ENCODE measurements around the gene BATF. TPM values are rescaled to one million over a fixed set of nuclear protein-coding genes. Genes with fewer than 3 reads are reported as not detected.

The BATF gene
- polyA plus RNA-seq, 1 experiment, result not detected

GRCh38 chr14:75568791-75569190 lies 46.5 kb downstream of the BATF start:
- Histone ChIP-seq H3K27me3 (ENCODE audit: control insufficient read depth, insufficient read depth, low read length) (peaks cover 39% of the 10 kb centered on the region), H3K27ac (ENCODE audit: low read depth, low read length) (no peak overlapping the region), H3K9me3 (ENCODE audit: control insufficient read depth, insufficient read depth, low read length) (no peaks in the 10 kb centered on the region), H3K4me3 (ENCODE audit: low read depth, low read length) (no peak overlapping the region)
- DNase-seq (ENCODE audit: low read depth, low spot score), result no peak
- TF ChIP-seq, protein P1, sequence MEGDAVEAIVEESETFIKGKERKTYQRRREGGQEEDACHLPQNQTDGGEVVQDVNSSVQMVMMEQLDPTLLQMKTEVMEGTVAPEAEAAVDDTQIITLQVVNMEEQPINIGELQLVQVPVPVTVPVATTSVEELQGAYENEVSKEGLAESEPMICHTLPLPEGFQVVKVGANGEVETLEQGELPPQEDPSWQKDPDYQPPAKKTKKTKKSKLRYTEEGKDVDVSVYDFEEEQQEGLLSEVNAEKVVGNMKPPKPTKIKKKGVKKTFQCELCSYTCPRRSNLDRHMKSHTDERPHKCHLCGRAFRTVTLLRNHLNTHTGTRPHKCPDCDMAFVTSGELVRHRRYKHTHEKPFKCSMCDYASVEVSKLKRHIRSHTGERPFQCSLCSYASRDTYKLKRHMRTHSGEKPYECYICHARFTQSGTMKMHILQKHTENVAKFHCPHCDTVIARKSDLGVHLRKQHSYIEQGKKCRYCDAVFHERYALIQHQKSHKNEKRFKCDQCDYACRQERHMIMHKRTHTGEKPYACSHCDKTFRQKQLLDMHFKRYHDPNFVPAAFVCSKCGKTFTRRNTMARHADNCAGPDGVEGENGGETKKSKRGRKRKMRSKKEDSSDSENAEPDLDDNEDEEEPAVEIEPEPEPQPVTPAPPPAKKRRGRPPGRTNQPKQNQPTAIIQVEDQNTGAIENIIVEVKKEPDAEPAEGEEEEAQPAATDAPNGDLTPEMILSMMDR (IDR thresholded peaks at IDR 0.05; ENCODE audit: low read depth, low read length), result no peak
- POLR2A ChIA-PET, result no interaction called here
- CTCF ChIA-PET, result interaction anchor here (1.4 to 3.7 kb wide), 2 partner anchors 8 to 86 kb away, joined by 4 to 16 read pairs; no protein-coding TSS in a partner anchor

DNA sequence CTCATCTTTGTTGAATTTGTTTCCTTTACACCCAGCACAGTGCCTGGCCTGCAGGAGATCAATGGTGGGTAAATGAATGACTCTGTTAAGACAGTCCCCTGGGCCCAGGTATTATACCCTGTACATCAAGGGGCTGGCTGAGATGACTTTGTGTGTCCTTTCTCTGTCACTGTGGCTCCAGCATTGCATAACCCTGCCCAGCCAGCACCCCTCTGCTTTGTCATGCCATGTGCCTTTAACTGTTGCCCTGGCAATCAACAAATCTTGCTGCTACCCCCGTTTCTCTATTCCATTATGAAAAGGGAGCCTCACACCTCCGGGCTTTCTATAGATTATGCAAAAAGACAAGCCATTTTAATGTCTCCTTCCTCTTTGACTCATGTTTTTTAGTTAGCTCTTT lies 48.5 kb downstream of the BATF start:
- Histone ChIP-seq H3K9me3 (ENCODE audit: control insufficient read depth, insufficient read depth, low read length) (no peaks in the 10 kb centered on the region), H3K27ac (ENCODE audit: low read depth, low read length) (no peak overlapping the region), H3K27me3 (ENCODE audit: control insufficient read depth, insufficient read depth, low read length) (peaks cover 37% of the 10 kb centered on the region), H3K4me3 (ENCODE audit: low read depth, low read length) (no peak overlapping the region)
- no peak for DNase-seq (ENCODE audit: low read depth, low spot score)
- TF ChIP-seq, protein P1 (IDR thresholded peaks at IDR 0.05; ENCODE audit: low read depth, low read length), result no peak
- ChIA-PET CTCF (interaction anchor here (1.6 to 3.7 kb wide), 2 partner anchors 10 to 84 kb away, joined by 6 to 16 read pairs; no protein-coding TSS in a partner anchor), POLR2A (no interaction called here)

DNA sequence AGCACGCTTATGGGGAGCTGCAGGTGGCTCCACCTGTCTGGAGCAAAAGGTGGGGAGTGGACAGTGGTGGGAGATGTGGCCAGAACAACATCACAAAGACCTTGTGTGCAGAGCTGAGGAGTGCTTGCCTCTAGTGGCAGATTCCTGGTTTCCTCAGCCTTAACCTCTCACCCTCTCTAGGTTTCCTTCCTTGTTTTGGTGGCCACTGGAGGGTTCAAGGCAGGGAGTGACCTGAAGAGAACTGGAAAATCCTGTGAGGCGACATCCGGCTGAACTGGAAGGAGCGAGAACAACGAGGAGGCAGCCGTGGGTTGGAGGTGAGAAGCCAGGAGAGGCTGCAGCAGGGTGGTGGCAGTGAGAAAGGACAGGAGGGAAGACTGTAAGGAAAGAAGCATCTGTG lies 49.8 kb downstream of the BATF start:
- H3K27me3 ChIP-seq (ENCODE audit: control insufficient read depth, insufficient read depth, low read length), result peaks cover 34% of the 10 kb centered on the region
- H3K9me3 ChIP-seq (ENCODE audit: control insufficient read depth, insufficient read depth, low read length), result no peaks in the 10 kb centered on the region
- CTCF ChIA-PET, result interaction anchor here (1.0 to 3.7 kb wide), 2 partner anchors 11 to 82 kb away, joined by 3 to 16 read pairs; no protein-coding TSS in a partner anchor
- H3K27ac ChIP-seq (ENCODE audit: low read depth, low read length), result no peak overlapping the region
- H3K4me3 ChIP-seq (ENCODE audit: low read depth, low read length), result no peak overlapping the region
- POLR2A ChIA-PET, result no interaction called here
- no peak for DNase-seq (ENCODE audit: low read depth, low spot score)
- TF ChIP-seq, protein P1 (IDR thresholded peaks at IDR 0.05; ENCODE audit: low read depth, low read length), result no peak

GRCh38 chr14:75577090-75577489 lies 54.8 kb downstream of the BATF start:
- H3K4me3 ChIP-seq (ENCODE audit: low read depth, low read length), result no peak overlapping the region
- H3K27me3 ChIP-seq (ENCODE audit: control insufficient read depth, insufficient read depth, low read length), result peaks cover 9% of the 10 kb centered on the region
- no peak overlapping the region for H3K27ac ChIP-seq (ENCODE audit: low read depth, low read length)
- ChIA-PET POLR2A (interaction anchor here (1.0 to 1.6 kb wide), 3 partner anchors 71 to 81 kb away, joined by 3 to 4 read pairs (median 3); no protein-coding TSS in a partner anchor), CTCF (interaction anchor here (0.7 to 9.5 kb wide), 31 partner anchors 8 to 810 kb away, joined by 3 to 411 read pairs (median 5); partner anchors contain the start of genes ERG28, TGFB3 and TTLL5)
- DNase-seq (ENCODE audit: low read depth, low spot score), result no peak
- H3K9me3 ChIP-seq (ENCODE audit: control insufficient read depth, insufficient read depth, low read length), result no peaks in the 10 kb centered on the region; the same call in 1 of the 2 replicates
- TF ChIP-seq, protein P1 (IDR thresholded peaks at IDR 0.05; ENCODE audit: low read depth, low read length), result no peak

GRCh38 chr14:75577729-75578101 lies 55.4 kb downstream of the BATF start:
- TF ChIP-seq, protein P1 (IDR thresholded peaks at IDR 0.05; ENCODE audit: low read depth, low read length), result peak; percentile 88
- ChIA-PET CTCF (interaction anchor here (0.6 to 9.5 kb wide), 28 partner anchors 9 to 809 kb away, joined by 3 to 411 read pairs (median 5); partner anchors contain the start of genes ERG28, TGFB3 and TTLL5), POLR2A (interaction anchor here (0.8 to 1.6 kb wide), 4 partner anchors 71 to 80 kb away, joined by 3 to 4 read pairs (median 3); no protein-coding TSS in a partner anchor)
- H3K27me3 ChIP-seq (ENCODE audit: control insufficient read depth, insufficient read depth, low read length), result peaks cover 7% of the 10 kb centered on the region
- H3K27ac ChIP-seq (ENCODE audit: low read depth, low read length), result peak overlapping the region; percentile 22
- DNase-seq (ENCODE audit: low read depth, low spot score), result peak; percentile 55
- no peaks in the 10 kb centered on the region; the same call in 1 of the 2 replicates for H3K9me3 ChIP-seq (ENCODE audit: control insufficient read depth, insufficient read depth, low read length)
- H3K4me3 ChIP-seq (ENCODE audit: low read depth, low read length), result peak overlapping the region; percentile 66

Measured in AG04450 (cell line).